ENCODE data around the gene CEP112.

DNA sequence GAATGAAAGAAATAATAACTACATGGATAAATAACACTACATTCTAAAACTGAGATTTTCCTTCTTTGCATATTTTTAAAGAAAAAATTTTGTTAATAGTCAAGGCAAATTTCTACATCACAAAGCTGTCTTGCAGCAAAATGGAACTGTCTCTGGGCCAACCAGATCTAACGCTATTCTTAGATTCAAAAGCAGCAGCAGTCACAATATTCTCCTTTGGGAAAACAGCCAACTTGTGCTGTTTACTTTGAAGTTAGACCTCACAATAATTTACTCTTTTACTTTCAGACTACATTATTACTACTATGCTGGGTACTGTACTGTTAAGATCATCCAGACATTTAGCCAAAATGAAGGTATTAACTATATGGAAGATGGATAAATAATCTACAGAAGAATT is 189.1 kb downstream of the CEP112 start:
- TF ChIP-seq, protein P1, sequence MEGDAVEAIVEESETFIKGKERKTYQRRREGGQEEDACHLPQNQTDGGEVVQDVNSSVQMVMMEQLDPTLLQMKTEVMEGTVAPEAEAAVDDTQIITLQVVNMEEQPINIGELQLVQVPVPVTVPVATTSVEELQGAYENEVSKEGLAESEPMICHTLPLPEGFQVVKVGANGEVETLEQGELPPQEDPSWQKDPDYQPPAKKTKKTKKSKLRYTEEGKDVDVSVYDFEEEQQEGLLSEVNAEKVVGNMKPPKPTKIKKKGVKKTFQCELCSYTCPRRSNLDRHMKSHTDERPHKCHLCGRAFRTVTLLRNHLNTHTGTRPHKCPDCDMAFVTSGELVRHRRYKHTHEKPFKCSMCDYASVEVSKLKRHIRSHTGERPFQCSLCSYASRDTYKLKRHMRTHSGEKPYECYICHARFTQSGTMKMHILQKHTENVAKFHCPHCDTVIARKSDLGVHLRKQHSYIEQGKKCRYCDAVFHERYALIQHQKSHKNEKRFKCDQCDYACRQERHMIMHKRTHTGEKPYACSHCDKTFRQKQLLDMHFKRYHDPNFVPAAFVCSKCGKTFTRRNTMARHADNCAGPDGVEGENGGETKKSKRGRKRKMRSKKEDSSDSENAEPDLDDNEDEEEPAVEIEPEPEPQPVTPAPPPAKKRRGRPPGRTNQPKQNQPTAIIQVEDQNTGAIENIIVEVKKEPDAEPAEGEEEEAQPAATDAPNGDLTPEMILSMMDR (conservative IDR thresholded peaks at IDR 0.05 in 1 of 2, IDR thresholded peaks at IDR 0.05 in 1 of 2; ENCODE audit: low read depth in 1 of 2, low read length in 2 of 2) = no peak
- TF ChIP-seq EZH2 (IDR thresholded peaks at IDR 0.05; ENCODE audit: low read length, missing control alignments) = no peak

All from fibroblast of lung (primary cell).